H9 (cell line): ENCODE measurements around the gene PDZD2. TPM values are rescaled to one million over a fixed set of nuclear protein-coding genes. Genes with fewer than 3 reads are reported as not detected.

Source experiments
- DNase-seq: peaks from one replicate; pipeline ENCODE4 v3.0.0-alpha.2; 2017
- H2AFZ ChIP-seq: one replicate; pipeline ENCODE4 v1.6.1; 2013; ENCODE audit warnings: mild to moderate bottlenecking, low read length, control low read depth, moderate library complexity
- H2AK5ac ChIP-seq: 2 replicates; pipeline ENCODE4 v1.6.1; 2013; ENCODE audit warnings: low read length, control low read depth, mixed read lengths; ENCODE audit not compliant: insufficient read length
- H2BK120ac ChIP-seq: one replicate; pipeline ENCODE4 v1.6.1; 2013; ENCODE audit warnings: low read depth, mild to moderate bottlenecking, low read length, control low read depth, inconsistent platforms; ENCODE audit not compliant: poor library complexity, severe bottlenecking
- H2BK12ac ChIP-seq: 2 replicates; pipeline ENCODE4 v1.6.1; 2013; ENCODE audit warnings: low read length, control low read depth, mixed read lengths, low read depth; ENCODE audit not compliant: insufficient read length
- H2BK15ac ChIP-seq: 2 replicates; pipeline ENCODE4 v1.6.1; 2013; ENCODE audit warnings: low read depth, low read length, control low read depth
- H2BK20ac ChIP-seq: one replicate; pipeline ENCODE4 v1.6.1; 2013; ENCODE audit warnings: low read depth, mild to moderate bottlenecking, low read length, control low read depth, inconsistent platforms; ENCODE audit not compliant: poor library complexity, severe bottlenecking
- H2BK5ac ChIP-seq: 2 replicates; pipeline ENCODE4 v1.6.1; 2013; ENCODE audit warnings: low read length, control low read depth, mixed read lengths; ENCODE audit not compliant: insufficient read length
- H3K14ac ChIP-seq: 2 replicates; pipeline ENCODE4 v1.6.1; 2013; ENCODE audit warnings: low read length, control low read depth; ENCODE audit not compliant: insufficient read depth
- H3K18ac ChIP-seq: 2 replicates; pipeline ENCODE4 v1.6.1; 2013; ENCODE audit warnings: low read depth, mild to moderate bottlenecking, mixed read lengths, low read length, control low read depth; ENCODE audit not compliant: insufficient read length
- H3K23ac ChIP-seq: 2 replicates; pipeline ENCODE4 v1.6.1; 2013; ENCODE audit warnings: low read length, control low read depth, mixed read lengths, low read depth; ENCODE audit not compliant: insufficient read length
- H3K23me2 ChIP-seq: 2 replicates; pipeline ENCODE4 v1.6.1; 2013; ENCODE audit warnings: low read depth, mild to moderate bottlenecking, mixed read lengths, low read length, control low read depth; ENCODE audit not compliant: insufficient read length, poor library complexity, severe bottlenecking
- H3K27ac ChIP-seq: 2 replicates; pipeline ENCODE4 v1.5.1; 2013; ENCODE audit warnings: low read length, control low read depth, mixed read lengths, low read depth; ENCODE audit not compliant: insufficient read length
- H3K27me3 ChIP-seq: 2 replicates; pipeline ENCODE4 v1.6.1; 2013; ENCODE audit warnings: low read length, control low read depth, inconsistent platforms; ENCODE audit not compliant: insufficient read depth
- H3K4ac ChIP-seq: 2 replicates; pipeline ENCODE4 v1.6.1; 2013; ENCODE audit warnings: low read depth, mild to moderate bottlenecking, control low read depth, inconsistent platforms, low read length, moderate library complexity
- H3K4me1 ChIP-seq: 2 replicates; pipeline ENCODE4 v1.6.1; 2013; ENCODE audit warnings: low read length, control low read depth, inconsistent platforms; ENCODE audit not compliant: insufficient read depth
- H3K4me2 ChIP-seq: 2 replicates; pipeline ENCODE4 v1.6.1; 2013; ENCODE audit warnings: low read length, control low read depth, mixed read lengths; ENCODE audit not compliant: insufficient read length, insufficient read depth
- H3K56ac ChIP-seq: 2 replicates; pipeline ENCODE4 v1.6.1; 2013; ENCODE audit warnings: low read depth, mild to moderate bottlenecking, mixed read lengths, low read length, control low read depth; ENCODE audit not compliant: insufficient read length
- H3K79me1 ChIP-seq: 2 replicates; pipeline ENCODE4 v1.6.1; 2013; ENCODE audit warnings: low read depth, mild to moderate bottlenecking, moderate library complexity, low read length, control low read depth, inconsistent platforms; ENCODE audit not compliant: insufficient read depth, poor library complexity, severe bottlenecking
- H3K79me2 ChIP-seq: 2 replicates; pipeline ENCODE4 v1.6.1; 2013; ENCODE audit warnings: low read length, control low read depth, inconsistent platforms; ENCODE audit not compliant: insufficient read depth
- H3K9ac ChIP-seq: 2 replicates; pipeline ENCODE4 v1.6.1; 2013; ENCODE audit warnings: low read length, control low read depth, mixed read lengths; ENCODE audit not compliant: insufficient read length; ENCODE audit errors: extremely low read depth
- H3K9me3 ChIP-seq: one replicate; pipeline ENCODE4 v1.6.1; 2013; ENCODE audit warnings: low read depth, low read length, inconsistent platforms; ENCODE audit not compliant: control insufficient read depth
- H3T11ph ChIP-seq: one replicate; pipeline ENCODE4 v1.6.1; 2013; ENCODE audit warnings: mild to moderate bottlenecking, low read length, control low read depth, inconsistent platforms
- H4K20me1 ChIP-seq: one replicate; pipeline ENCODE4 v1.6.1; 2013; ENCODE audit not compliant: control insufficient read depth, insufficient read length, insufficient read depth
- H4K5ac ChIP-seq: 2 replicates; pipeline ENCODE4 v1.6.1; 2013; ENCODE audit warnings: low read depth, mild to moderate bottlenecking, mixed read lengths, low read length, control low read depth; ENCODE audit not compliant: insufficient read length
- H4K8ac ChIP-seq: replicated peaks from 2 replicates; pipeline ENCODE4 v1.6.1; 2013; ENCODE audit warnings: low read length, control low read depth, mixed read lengths, low read depth; ENCODE audit not compliant: insufficient read length
- H4K91ac ChIP-seq: 2 replicates; pipeline ENCODE4 v1.6.1; 2013; ENCODE audit warnings: low read depth, mild to moderate bottlenecking, moderate library complexity, mixed read lengths, low read length, control low read depth; ENCODE audit not compliant: insufficient read length
- H3K27ac Mint-ChIP-seq, 3 experiments: 2 replicates in 2 of 3; 3 replicates in 1 of 3; pipeline ENCODE4 v1.8.0; 2020 to 2021; ENCODE audit warnings: mixed read lengths in 3 of 3, mild to moderate bottlenecking in 1 of 3, moderate library complexity in 1 of 3
- H3K27me3 Mint-ChIP-seq: 2 replicates; pipeline ENCODE4 v1.8.0; 2021; ENCODE audit warnings: low read depth, mild to moderate bottlenecking, moderate library complexity, mixed read lengths
- H3K36me3 Mint-ChIP-seq, 3 experiments: 2 replicates in 2 of 3; 3 replicates in 1 of 3; pipeline ENCODE4 v1.8.0; 2020 to 2021; ENCODE audit warnings: low read depth in 3 of 3, mixed read lengths in 3 of 3; ENCODE audit not compliant: insufficient read depth in 1 of 3
- H3K4me1 Mint-ChIP-seq, 2 experiments: 2 replicates each; pipeline ENCODE4 v1.8.0; 2020; ENCODE audit warnings: mixed read lengths in 2 of 2
- H3K4me3 Mint-ChIP-seq, 2 experiments: 2 replicates in 1 of 2; 3 replicates in 1 of 2; pipeline ENCODE4 v1.8.0; 2020 to 2021; ENCODE audit warnings: mild to moderate bottlenecking in 2 of 2, mixed read lengths in 2 of 2, moderate library complexity in 1 of 2
- H3K9me3 Mint-ChIP-seq, 2 experiments: 2 replicates in 1 of 2; 3 replicates in 1 of 2; pipeline ENCODE4 v1.8.0; 2020; ENCODE audit warnings: mild to moderate bottlenecking in 2 of 2, mixed read lengths in 2 of 2, moderate library complexity in 1 of 2
- WGBS: extraction: QIAGEN DNeasy Blood & Tissue Kit; methylation state at CpG from one replicate; pipeline ENCODE4 v1.1.7; 2013; ENCODE audit warnings: missing lambda C conversion rate, low lambda C conversion rate, mixed read lengths; ENCODE audit not compliant: insufficient read length; ENCODE audit errors: extremely low coverage; 5-methylcytosine and 5-hydroxymethylcytosine counted together
- total RNA-seq: library from RNA; stranded (reverse); gene quantifications from 2 replicates; pipeline ENCODE4 v1.2.1, GENCODE V29; 2021
- TF ChIP-seq, protein P1 (sequence below): fragments of 200-600 bp; sonication (generic); conservative IDR thresholded peaks from 3 replicates; pipeline ENCODE4 v1.8.0; 2021; ENCODE audit warnings: antibody characterized with exemption, mild to moderate bottlenecking

PDZD2 gene
- total RNA-seq, 1 experiment from 2014 or later, result 9.9 TPM

DNA sequence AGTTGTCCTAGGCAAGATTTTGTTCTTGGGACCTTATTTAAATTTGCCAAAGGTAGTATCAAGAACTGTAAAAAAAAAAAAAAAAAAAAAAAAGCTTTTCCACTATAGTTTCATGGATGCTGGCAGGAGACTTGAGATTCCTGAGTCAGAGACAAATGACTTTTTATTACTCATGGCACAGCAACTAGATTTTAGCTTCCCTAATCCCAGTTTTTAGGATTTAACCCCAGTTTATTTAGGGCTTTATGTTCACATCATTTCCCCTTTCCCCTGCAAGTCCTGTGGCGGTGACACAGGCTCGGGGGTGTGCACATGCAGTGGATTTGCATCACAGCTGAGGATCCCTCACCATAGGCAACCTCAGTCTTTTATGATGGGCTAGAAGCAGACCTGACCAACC lies 390.3 kb downstream of the PDZD2 start:
- Histone ChIP-seq H3K4ac (no peak overlapping the region), H3K79me2 (no peaks in the 10 kb centered on the region), H2BK12ac (no peak overlapping the region), H3T11ph (no peak overlapping the region), H3K23me2 (no peaks in the 10 kb centered on the region), H2BK120ac (no peak overlapping the region), H4K20me1 (no peaks in the 10 kb centered on the region), H3K27ac (no peak overlapping the region), H3K18ac (no peak overlapping the region), H2BK20ac (no peak overlapping the region), H3K56ac (no peak overlapping the region), H3K4me1 (peaks cover 21% of the 10 kb centered on the region), H3K79me1 (no peaks in the 10 kb centered on the region), H3K4me2 (no peak overlapping the region), H4K91ac (no peak overlapping the region), H3K9ac (no peak overlapping the region), H4K8ac (no peak overlapping the region), H3K14ac (no peak overlapping the region), H2BK15ac (no peak overlapping the region), H3K23ac (no peak overlapping the region), H4K5ac (no peak overlapping the region), H3K9me3 (no peaks in the 10 kb centered on the region), H2AK5ac (no peak overlapping the region), H3K27me3 (no peaks in the 10 kb centered on the region), H2AFZ (no peak overlapping the region), H2BK5ac (no peak overlapping the region)
- no peak for DNase-seq
- TF ChIP-seq, protein P1, sequence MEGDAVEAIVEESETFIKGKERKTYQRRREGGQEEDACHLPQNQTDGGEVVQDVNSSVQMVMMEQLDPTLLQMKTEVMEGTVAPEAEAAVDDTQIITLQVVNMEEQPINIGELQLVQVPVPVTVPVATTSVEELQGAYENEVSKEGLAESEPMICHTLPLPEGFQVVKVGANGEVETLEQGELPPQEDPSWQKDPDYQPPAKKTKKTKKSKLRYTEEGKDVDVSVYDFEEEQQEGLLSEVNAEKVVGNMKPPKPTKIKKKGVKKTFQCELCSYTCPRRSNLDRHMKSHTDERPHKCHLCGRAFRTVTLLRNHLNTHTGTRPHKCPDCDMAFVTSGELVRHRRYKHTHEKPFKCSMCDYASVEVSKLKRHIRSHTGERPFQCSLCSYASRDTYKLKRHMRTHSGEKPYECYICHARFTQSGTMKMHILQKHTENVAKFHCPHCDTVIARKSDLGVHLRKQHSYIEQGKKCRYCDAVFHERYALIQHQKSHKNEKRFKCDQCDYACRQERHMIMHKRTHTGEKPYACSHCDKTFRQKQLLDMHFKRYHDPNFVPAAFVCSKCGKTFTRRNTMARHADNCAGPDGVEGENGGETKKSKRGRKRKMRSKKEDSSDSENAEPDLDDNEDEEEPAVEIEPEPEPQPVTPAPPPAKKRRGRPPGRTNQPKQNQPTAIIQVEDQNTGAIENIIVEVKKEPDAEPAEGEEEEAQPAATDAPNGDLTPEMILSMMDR, result no peak
- Mint-ChIP-seq H3K9me3 (no peaks in the 10 kb centered on the region), H3K27me3 (no peaks in the 10 kb centered on the region; the same call in 1 of the 2 replicates), H3K27ac (no peak overlapping the region), H3K36me3 (no peaks in the 10 kb centered on the region), H3K4me3 (no peak overlapping the region), H3K4me1 (peaks cover 32 to 45% of the 10 kb centered on the region in 2 experiments)
- WGBS, result no CpG with 5 or more reads among the region's 2 CpGs
